ENCODE data around the gene KIF5C.

KIF5C gene

DNA sequence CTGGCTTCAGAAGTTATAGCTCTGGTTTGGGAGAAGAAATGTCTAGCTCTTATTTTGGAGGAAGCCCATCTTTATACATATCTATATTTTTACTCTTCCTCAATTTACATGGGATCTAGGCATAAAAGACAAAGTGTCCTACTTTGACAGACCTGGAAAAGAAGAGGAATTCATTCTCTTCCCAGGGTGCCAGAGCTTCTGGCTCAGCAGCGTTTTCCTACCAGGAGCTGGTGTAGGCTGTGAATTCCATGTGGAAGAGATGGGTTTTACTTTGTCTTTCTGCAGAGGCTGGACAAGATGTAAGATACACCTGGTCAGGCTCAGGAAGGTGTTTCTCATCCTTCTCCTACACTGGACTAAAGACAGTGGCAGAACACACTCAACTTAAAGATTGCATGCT is 113.3 kb downstream of the KIF5C start:
- H3K36me3 ChIP-seq (replicated peaks in 1 of 2; ENCODE audit: control insufficient read depth in 2 of 2, insufficient read depth in 2 of 2, low read length in 2 of 2) = peaks cover 24 to 91% of the 10 kb centered on the region in 2 donors
- H3K9me3 ChIP-seq (replicated peaks in 1 of 2; ENCODE audit: control insufficient read depth in 2 of 2, insufficient read depth in 1 of 2, low read depth in 1 of 2, low read length in 2 of 2) = peaks cover 0 to 5% of the 10 kb centered on the region in 2 donors
- no peak overlapping the region for H3K9ac ChIP-seq (ENCODE audit: low read depth, low read length, poor library complexity)
- no peak overlapping the region for H2AFZ ChIP-seq (ENCODE audit: low read length)
- no peaks in the 10 kb centered on the region for H3K27me3 ChIP-seq (ENCODE audit: control insufficient read depth in 3 of 3, insufficient read depth in 3 of 3, low read depth in 1 of 3, low read length in 3 of 3)
- no peaks in the 10 kb centered on the region for H3K79me1 ChIP-seq (ENCODE audit: low read depth, low read length)
- no CpG with 5 or more reads among the region's 1 CpG for WGBS, 2 donors (ENCODE audit: extremely low coverage in 2 of 2, insufficient read length in 2 of 2, insufficient replicate concordance in 1 of 2)
- H2BK15ac ChIP-seq (ENCODE audit: low read length) = no peak overlapping the region
- H3K4me3 ChIP-seq (ENCODE audit: low read length in 2 of 2) = no peak overlapping the region
- H3K18ac ChIP-seq (ENCODE audit: low read length) = no peak overlapping the region
- no peak overlapping the region for H4K8ac ChIP-seq (ENCODE audit: low read depth, low read length)
- no peak overlapping the region for H3K23ac ChIP-seq (ENCODE audit: low read depth, low read length, poor library complexity)
- H3K4me2 ChIP-seq (ENCODE audit: insufficient read depth, low read length, poor library complexity, severe bottlenecking) = no peak overlapping the region
- H4K91ac ChIP-seq (ENCODE audit: low read depth, low read length, poor library complexity) = no peak overlapping the region
- H2BK5ac ChIP-seq (ENCODE audit: low read length) = no peak overlapping the region
- no peak overlapping the region for H3K14ac ChIP-seq (ENCODE audit: low read length)
- no peak overlapping the region for H2BK12ac ChIP-seq (ENCODE audit: low read length)
- DNase-seq (ENCODE audit: low spot score) = no peak
- H3K4me1 ChIP-seq (ENCODE audit: control insufficient read depth in 2 of 2, insufficient read depth in 1 of 2, low read depth in 1 of 2, low read length in 2 of 2) = no peaks in the 10 kb centered on the region
- no peak overlapping the region for H3K27ac ChIP-seq (replicated peaks; ENCODE audit: low read length)
- no peak overlapping the region for H3K4ac ChIP-seq (ENCODE audit: low read length)
- H2AK5ac ChIP-seq (ENCODE audit: low read depth, low read length) = no peak overlapping the region
- no peak overlapping the region for H2BK120ac ChIP-seq (ENCODE audit: low read depth, low read length)

GRCh38 chr2:148989882-148990493 is 115.0 kb downstream of the KIF5C start:
- Histone ChIP-seq H3K14ac (ENCODE audit: low read length) (no peak overlapping the region), H3K18ac (ENCODE audit: low read length) (no peak overlapping the region), H2BK12ac (ENCODE audit: low read length) (no peak overlapping the region), H3K36me3 (replicated peaks in 1 of 2; ENCODE audit: control insufficient read depth in 2 of 2, insufficient read depth in 2 of 2, low read length in 2 of 2) (peaks cover 24 to 92% of the 10 kb centered on the region in 2 donors), H2BK120ac (ENCODE audit: low read depth, low read length) (no peak overlapping the region), H3K4me3 (ENCODE audit: low read length in 2 of 2) (no peak overlapping the region), H3K4ac (ENCODE audit: low read length) (no peak overlapping the region), H3K27me3 (ENCODE audit: control insufficient read depth in 3 of 3, insufficient read depth in 3 of 3, low read depth in 1 of 3, low read length in 3 of 3) (no peaks in the 10 kb centered on the region), H3K4me2 (ENCODE audit: insufficient read depth, low read length, poor library complexity, severe bottlenecking) (no peak overlapping the region), H4K91ac (ENCODE audit: low read depth, low read length, poor library complexity) (no peak overlapping the region), H3K4me1 (ENCODE audit: control insufficient read depth in 2 of 2, insufficient read depth in 1 of 2, low read depth in 1 of 2, low read length in 2 of 2) (no peaks in the 10 kb centered on the region), H3K79me1 (ENCODE audit: low read depth, low read length) (no peaks in the 10 kb centered on the region), H2AFZ (ENCODE audit: low read length) (no peak overlapping the region), H2BK15ac (ENCODE audit: low read length) (no peak overlapping the region), H3K9ac (ENCODE audit: low read depth, low read length, poor library complexity) (no peak overlapping the region), H3K23ac (ENCODE audit: low read depth, low read length, poor library complexity) (no peak overlapping the region), H2BK5ac (ENCODE audit: low read length) (no peak overlapping the region), H2AK5ac (ENCODE audit: low read depth, low read length) (no peak overlapping the region), H4K8ac (ENCODE audit: low read depth, low read length) (no peak overlapping the region), H3K9me3 (replicated peaks in 1 of 2; ENCODE audit: control insufficient read depth in 2 of 2, insufficient read depth in 1 of 2, low read depth in 1 of 2, low read length in 2 of 2) (no peaks in the 10 kb centered on the region), H3K27ac (replicated peaks; ENCODE audit: low read length) (no peak overlapping the region)
- no CpG with 5 or more reads among the region's 6 CpGs for WGBS, 2 donors (ENCODE audit: extremely low coverage in 2 of 2, insufficient read length in 2 of 2, insufficient replicate concordance in 1 of 2)
- DNase-seq (ENCODE audit: low spot score) = peak; percentile 58

DNA sequence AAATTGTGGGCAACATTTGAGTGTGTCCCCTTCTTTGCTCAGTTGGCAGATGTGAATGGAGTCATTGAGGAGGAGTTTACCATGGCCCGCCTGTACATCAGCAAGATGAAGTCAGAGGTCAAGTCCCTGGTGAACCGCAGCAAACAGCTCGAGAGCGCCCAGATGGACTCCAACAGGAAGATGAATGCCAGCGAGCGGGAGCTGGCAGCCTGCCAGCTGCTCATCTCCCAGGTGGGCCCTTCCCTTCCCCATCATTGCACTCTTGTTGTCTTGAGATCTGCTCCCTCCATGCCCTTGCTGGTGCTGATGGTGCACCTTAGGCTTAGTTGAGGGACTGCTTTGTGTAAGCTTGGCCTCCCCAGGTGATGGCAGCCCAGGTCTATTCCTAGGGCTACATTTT is 115.9 kb downstream of the KIF5C start:
- Histone ChIP-seq H3K4me2 (ENCODE audit: insufficient read depth, low read length, poor library complexity, severe bottlenecking) (no peak overlapping the region), H2BK15ac (ENCODE audit: low read length) (no peak overlapping the region), H3K23ac (ENCODE audit: low read depth, low read length, poor library complexity) (no peak overlapping the region), H3K9ac (ENCODE audit: low read depth, low read length, poor library complexity) (no peak overlapping the region), H2BK120ac (ENCODE audit: low read depth, low read length) (no peak overlapping the region), H2BK12ac (ENCODE audit: low read length) (no peak overlapping the region), H3K4me3 (ENCODE audit: low read length in 2 of 2) (peak overlapping the region in 1 of 2 donors; percentile 59), H3K14ac (ENCODE audit: low read length) (no peak overlapping the region), H3K79me1 (ENCODE audit: low read depth, low read length) (no peaks in the 10 kb centered on the region), H3K18ac (ENCODE audit: low read length) (no peak overlapping the region), H3K4ac (ENCODE audit: low read length) (no peak overlapping the region), H3K9me3 (replicated peaks in 1 of 2; ENCODE audit: control insufficient read depth in 2 of 2, insufficient read depth in 1 of 2, low read depth in 1 of 2, low read length in 2 of 2) (no peaks in the 10 kb centered on the region), H2AK5ac (ENCODE audit: low read depth, low read length) (no peak overlapping the region), H3K27ac (replicated peaks; ENCODE audit: low read length) (no peak overlapping the region), H3K27me3 (ENCODE audit: control insufficient read depth in 3 of 3, insufficient read depth in 3 of 3, low read depth in 1 of 3, low read length in 3 of 3) (no peaks in the 10 kb centered on the region), H4K8ac (ENCODE audit: low read depth, low read length) (no peak overlapping the region), H2BK5ac (ENCODE audit: low read length) (no peak overlapping the region), H3K4me1 (ENCODE audit: control insufficient read depth in 2 of 2, insufficient read depth in 1 of 2, low read depth in 1 of 2, low read length in 2 of 2) (no peaks in the 10 kb centered on the region), H4K91ac (ENCODE audit: low read depth, low read length, poor library complexity) (no peak overlapping the region), H2AFZ (ENCODE audit: low read length) (no peak overlapping the region), H3K36me3 (replicated peaks in 1 of 2; ENCODE audit: control insufficient read depth in 2 of 2, insufficient read depth in 2 of 2, low read length in 2 of 2) (peaks cover 27 to 90% of the 10 kb centered on the region in 2 donors)
- no CpG with 5 or more reads among the region's 6 CpGs for WGBS, 2 donors (ENCODE audit: extremely low coverage in 2 of 2, insufficient read length in 2 of 2, insufficient replicate concordance in 1 of 2)
- no peak for DNase-seq (ENCODE audit: low spot score)

- no peak overlapping the region for H3K18ac ChIP-seq (ENCODE audit: low read length)
- no peak overlapping the region for H2AK5ac ChIP-seq (ENCODE audit: low read depth, low read length)
- no peak overlapping the region for H4K8ac ChIP-seq (ENCODE audit: low read depth, low read length)
- H3K27ac ChIP-seq (replicated peaks; ENCODE audit: low read length) = no peak overlapping the region
- DNase-seq (ENCODE audit: low spot score) = no peak
- H3K14ac ChIP-seq (ENCODE audit: low read length) = no peak overlapping the region
- H2BK5ac ChIP-seq (ENCODE audit: low read length) = no peak overlapping the region
- H2AFZ ChIP-seq (ENCODE audit: low read length) = no peak overlapping the region
- H2BK120ac ChIP-seq (ENCODE audit: low read depth, low read length) = no peak overlapping the region
- no peaks in the 10 kb centered on the region for H3K9me3 ChIP-seq (replicated peaks in 1 of 2; ENCODE audit: control insufficient read depth in 2 of 2, insufficient read depth in 1 of 2, low read depth in 1 of 2, low read length in 2 of 2)
- no peak overlapping the region for H3K4ac ChIP-seq (ENCODE audit: low read length)
- no peaks in the 10 kb centered on the region for H3K4me1 ChIP-seq (ENCODE audit: control insufficient read depth in 2 of 2, insufficient read depth in 1 of 2, low read depth in 1 of 2, low read length in 2 of 2)
- H4K91ac ChIP-seq (ENCODE audit: low read depth, low read length, poor library complexity) = no peak overlapping the region
- H3K9ac ChIP-seq (ENCODE audit: low read depth, low read length, poor library complexity) = no peak overlapping the region
- no peak overlapping the region for H3K4me2 ChIP-seq (ENCODE audit: insufficient read depth, low read length, poor library complexity, severe bottlenecking)
- no peaks in the 10 kb centered on the region for H3K27me3 ChIP-seq (ENCODE audit: control insufficient read depth in 3 of 3, insufficient read depth in 3 of 3, low read depth in 1 of 3, low read length in 3 of 3)
- no peak overlapping the region for H3K4me3 ChIP-seq (ENCODE audit: low read length in 2 of 2)
- no peaks in the 10 kb centered on the region for H3K79me1 ChIP-seq (ENCODE audit: low read depth, low read length)
- no peak overlapping the region for H2BK12ac ChIP-seq (ENCODE audit: low read length)
- H3K23ac ChIP-seq (ENCODE audit: low read depth, low read length, poor library complexity) = no peak overlapping the region
- H3K36me3 ChIP-seq (replicated peaks in 1 of 2; ENCODE audit: control insufficient read depth in 2 of 2, insufficient read depth in 2 of 2, low read length in 2 of 2) = peaks cover 31 to 93% of the 10 kb centered on the region in 2 donors
- H2BK15ac ChIP-seq (ENCODE audit: low read length) = no peak overlapping the region
These were observed 117.4 kb downstream of the KIF5C start for GRCh38 chr2:148992448-148992847.
